ENCODE measurements around the gene RAB40C. TPM values are rescaled to one million over a fixed set of nuclear protein-coding genes. Genes with fewer than 3 reads are reported as not detected.

The RAB40C gene
- total and polyA plus RNA-seq, 2 donors (not counting 1 experiment from before 2014, with no cell fraction given) = 12.7 to 26.9 TPM

DNA sequence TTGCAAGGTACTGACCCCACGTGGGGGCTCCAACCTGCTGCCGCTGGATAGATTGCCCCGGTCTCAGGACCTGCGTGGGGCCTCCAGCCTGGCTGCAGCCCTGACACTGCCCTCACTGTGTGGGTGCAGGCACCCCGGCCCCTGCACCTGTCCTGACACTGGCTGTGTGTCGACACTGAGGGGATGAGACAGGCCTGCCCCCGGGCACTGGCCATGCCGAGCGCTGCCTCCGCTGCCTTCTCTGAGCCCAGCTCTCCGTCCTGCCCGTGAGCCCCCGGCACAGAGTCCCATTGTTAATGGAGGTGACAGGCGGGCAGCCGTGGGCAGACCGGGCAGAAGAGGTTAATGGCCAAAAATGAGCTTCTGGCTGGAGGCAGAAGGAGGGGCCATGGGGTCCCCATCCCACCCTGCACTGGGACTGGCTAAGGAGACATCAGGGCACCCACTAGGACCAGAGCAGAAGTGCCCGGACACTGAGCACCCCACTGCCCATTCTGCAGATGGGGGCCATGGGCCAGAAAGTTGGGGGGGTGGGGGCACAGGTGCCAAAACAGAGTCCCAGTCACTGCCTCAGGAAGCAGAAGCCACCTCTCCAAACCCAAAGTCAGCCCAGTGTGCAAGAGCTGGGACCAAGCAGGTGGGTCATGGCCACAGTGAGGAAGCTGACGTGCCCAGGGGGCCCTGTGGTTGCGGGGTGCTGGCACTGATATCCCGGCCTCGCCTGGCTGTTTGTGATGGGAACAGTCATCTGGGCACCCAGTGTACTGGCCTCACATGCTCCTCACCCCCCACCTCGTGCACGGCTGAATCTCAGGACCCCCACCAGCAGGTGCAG, 32.2 kb upstream of the RAB40C start:
- H3K4me3 ChIP-seq (ENCODE audit: control extremely low read depth in 1 of 5, extremely low read depth in 1 of 5, insufficient read depth in 1 of 5, low read depth in 2 of 5, low read length in 4 of 5) = no peak overlapping the region
- no peak overlapping the region for H3K4me2 ChIP-seq (replicated peaks; ENCODE audit: low read depth, low read length, poor library complexity, severe bottlenecking)
- intact Hi-C loops (cut with micrococcal nuclease) = no loop called here
- peaks cover 0 to 2% of the 10 kb centered on the region in 2 experiments for H3K36me3 ChIP-seq (replicated peaks in 1 of 2; ENCODE audit: control extremely low read depth in 1 of 2, control insufficient read depth in 1 of 2, extremely low read depth in 1 of 2, insufficient read depth in 2 of 2, low read length in 1 of 2)
- POLR2A ChIA-PET = no interaction called here
- peaks cover 10% of the 10 kb centered on the region for H3K27me3 Mint-ChIP-seq
- no peak overlapping the region for H3K27ac ChIP-seq (ENCODE audit: low read length in 2 of 2)
- ATAC-seq (ENCODE audit: low read depth) (no peak), DNase-seq (no peak)
- peaks cover 0 to 34% (median 10%) of the 10 kb centered on the region in 4 experiments for H3K27me3 ChIP-seq (replicated peaks in 1 of 4; ENCODE audit: control extremely low read depth in 1 of 4, control insufficient read depth in 3 of 4, insufficient read depth in 4 of 4, low read length in 3 of 4)
- no peaks in the 10 kb centered on the region for H4K20me1 ChIP-seq (ENCODE audit: control insufficient read depth, insufficient read depth, low read length, poor library complexity, severe bottlenecking)
- WGBS (ENCODE audit: insufficient coverage) = 67% methylated on average over 23 of the region's 23 CpGs
- H3K4me3 Mint-ChIP-seq = no peak overlapping the region
- no peak overlapping the region for H3K9ac ChIP-seq (ENCODE audit: low read length)
- no peaks in the 10 kb centered on the region for H3K9me3 Mint-ChIP-seq (ENCODE audit: insufficient read depth)
- CTCF ChIA-PET = no interaction called here
- H3K4me1 ChIP-seq (ENCODE audit: control insufficient read depth in 2 of 2, insufficient read depth in 2 of 2, low read length in 2 of 2) = peaks cover 3 to 6% of the 10 kb centered on the region in 2 donors
- no peak overlapping the region for H2AFZ ChIP-seq (ENCODE audit: insufficient read depth, low read depth, low read length, poor library complexity, severe bottlenecking)
- TF ChIP-seq, protein P1, sequence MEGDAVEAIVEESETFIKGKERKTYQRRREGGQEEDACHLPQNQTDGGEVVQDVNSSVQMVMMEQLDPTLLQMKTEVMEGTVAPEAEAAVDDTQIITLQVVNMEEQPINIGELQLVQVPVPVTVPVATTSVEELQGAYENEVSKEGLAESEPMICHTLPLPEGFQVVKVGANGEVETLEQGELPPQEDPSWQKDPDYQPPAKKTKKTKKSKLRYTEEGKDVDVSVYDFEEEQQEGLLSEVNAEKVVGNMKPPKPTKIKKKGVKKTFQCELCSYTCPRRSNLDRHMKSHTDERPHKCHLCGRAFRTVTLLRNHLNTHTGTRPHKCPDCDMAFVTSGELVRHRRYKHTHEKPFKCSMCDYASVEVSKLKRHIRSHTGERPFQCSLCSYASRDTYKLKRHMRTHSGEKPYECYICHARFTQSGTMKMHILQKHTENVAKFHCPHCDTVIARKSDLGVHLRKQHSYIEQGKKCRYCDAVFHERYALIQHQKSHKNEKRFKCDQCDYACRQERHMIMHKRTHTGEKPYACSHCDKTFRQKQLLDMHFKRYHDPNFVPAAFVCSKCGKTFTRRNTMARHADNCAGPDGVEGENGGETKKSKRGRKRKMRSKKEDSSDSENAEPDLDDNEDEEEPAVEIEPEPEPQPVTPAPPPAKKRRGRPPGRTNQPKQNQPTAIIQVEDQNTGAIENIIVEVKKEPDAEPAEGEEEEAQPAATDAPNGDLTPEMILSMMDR (IDR thresholded peaks at IDR 0.05) = no peak
- TF ChIP-seq EZH2 (IDR thresholded peaks at IDR 0.05; ENCODE audit: borderline replicate concordance, insufficient read depth, low read depth, low read length, poor library complexity, severe bottlenecking) = no peak
- H3K79me2 ChIP-seq (ENCODE audit: control insufficient read depth, insufficient read depth, low read length) = no peaks in the 10 kb centered on the region
- peaks cover 2% of the 10 kb centered on the region for H3K4me1 Mint-ChIP-seq
- no peak overlapping the region for H3K27ac Mint-ChIP-seq
- H3K9me3 ChIP-seq (ENCODE audit: control extremely low read depth in 1 of 3, control insufficient read depth in 2 of 3, insufficient read depth in 1 of 3, low read length in 2 of 3) = peaks cover 0 to 7% (median 0%) of the 10 kb centered on the region in 3 donors

Data from B cell (primary cell).